Measurements from ENCODE around the gene LTBR. TPM values are rescaled to one million over a fixed set of nuclear protein-coding genes. Genes with fewer than 3 reads are reported as not detected.

LTBR gene
- polyA plus RNA-seq, 3 donors = 56.4 to 108 (median 60.6) TPM

- Histone ChIP-seq H3K9ac (ENCODE audit: insufficient read depth, low read length, poor library complexity, severe bottlenecking) (no peak overlapping the region), H3K4me1 (ENCODE audit: control insufficient read depth in 1 of 2, insufficient read depth in 2 of 2, low read length in 2 of 2) (peaks cover 75 to 76% of the 10 kb centered on the region in 2 donors), H2AFZ (ENCODE audit: insufficient read depth, low read depth, low read length, poor library complexity, severe bottlenecking) (no peak overlapping the region), H3K9me3 (replicated peaks in 1 of 2; ENCODE audit: control insufficient read depth in 1 of 2, insufficient read depth in 1 of 2, low read length in 2 of 2) (no peaks in the 10 kb centered on the region), H3K4me3 (replicated peaks in 1 of 3; ENCODE audit: low read depth in 2 of 3, low read length in 3 of 3) (no peak overlapping the region), H3K4me2 (replicated peaks; ENCODE audit: extremely low read depth, low read length, poor library complexity, severe bottlenecking) (no peak overlapping the region), H3K27ac (ENCODE audit: low read depth in 1 of 2, low read length in 2 of 2) (no peak overlapping the region), H4K20me1 (ENCODE audit: insufficient read depth, low read length) (no peaks in the 10 kb centered on the region), H3K36me3 (replicated peaks in 1 of 2; ENCODE audit: control insufficient read depth in 1 of 2, insufficient read depth in 2 of 2, low read length in 2 of 2) (no peaks in the 10 kb centered on the region), H3K79me2 (ENCODE audit: insufficient read depth, low read length) (no peaks in the 10 kb centered on the region), H3K27me3 (ENCODE audit: control insufficient read depth in 2 of 2, insufficient read depth in 2 of 2, low read length in 2 of 2) (no peaks in the 10 kb centered on the region)
- H3K27me3 Mint-ChIP-seq (ENCODE audit: low read depth in 3 of 3) = peaks cover 0 to 6% (median 0%) of the 10 kb centered on the region in 3 donors
- no peak for DNase-seq
- H3K4me1 Mint-ChIP-seq = peaks cover 79% of the 10 kb centered on the region
- no peaks in the 10 kb centered on the region for H3K36me3 Mint-ChIP-seq
- no peak for TF ChIP-seq CTCF (IDR thresholded peaks at IDR 0.05)
- peaks cover 0 to 3% (median 0%) of the 10 kb centered on the region in 7 donors for H3K9me3 Mint-ChIP-seq
- H3K4me3 Mint-ChIP-seq = no peak overlapping the region
- H3K27ac Mint-ChIP-seq = peak overlapping the region in 5 of 7 donors; percentile 57 to 82 (median 71)
- WGBS (ENCODE audit: insufficient coverage) = 98% methylated on average over 5 of the region's 10 CpGs
- intact Hi-C loops (cut with micrococcal nuclease) = no loop called here
Measured at GRCh38 chr12:6354495-6355393, 29.2 kb upstream of the LTBR start.

GRCh38 chr12:6355491-6356373 is 28.2 kb upstream of the LTBR start:
- H3K4me2 ChIP-seq (replicated peaks; ENCODE audit: extremely low read depth, low read length, poor library complexity, severe bottlenecking) = peak overlapping the region; percentile 36
- H3K4me3 ChIP-seq (replicated peaks in 1 of 3; ENCODE audit: low read depth in 2 of 3, low read length in 3 of 3) = no peak overlapping the region
- 60% methylated on average over 6 of the region's 8 CpGs for WGBS (ENCODE audit: insufficient coverage)
- H3K9me3 Mint-ChIP-seq = peaks cover 0 to 3% (median 0%) of the 10 kb centered on the region in 7 donors
- peak overlapping the region; percentile 77 to 95 (median 88) for H3K27ac Mint-ChIP-seq
- peaks cover 0 to 6% (median 0%) of the 10 kb centered on the region in 3 donors for H3K27me3 Mint-ChIP-seq (ENCODE audit: low read depth in 3 of 3)
- H3K36me3 Mint-ChIP-seq = no peaks in the 10 kb centered on the region
- H3K4me1 Mint-ChIP-seq = peaks cover 86% of the 10 kb centered on the region
- no peaks in the 10 kb centered on the region for H3K9me3 ChIP-seq (replicated peaks in 1 of 2; ENCODE audit: control insufficient read depth in 1 of 2, insufficient read depth in 1 of 2, low read length in 2 of 2)
- no peak overlapping the region for H3K4me3 Mint-ChIP-seq
- no peaks in the 10 kb centered on the region for H3K79me2 ChIP-seq (ENCODE audit: insufficient read depth, low read length)
- H3K9ac ChIP-seq (ENCODE audit: insufficient read depth, low read length, poor library complexity, severe bottlenecking) = no peak overlapping the region
- H4K20me1 ChIP-seq (ENCODE audit: insufficient read depth, low read length) = no peaks in the 10 kb centered on the region
- H3K27me3 ChIP-seq (ENCODE audit: control insufficient read depth in 2 of 2, insufficient read depth in 2 of 2, low read length in 2 of 2) = no peaks in the 10 kb centered on the region
- intact Hi-C loops (cut with micrococcal nuclease) = loop anchor here in 1 of 2 donors (2.0 kb wide), 1 partner anchor 13 kb away; the partner anchor contains the start of gene TNFRSF1A
- peaks cover 76 to 83% of the 10 kb centered on the region in 2 donors for H3K4me1 ChIP-seq (ENCODE audit: control insufficient read depth in 1 of 2, insufficient read depth in 2 of 2, low read length in 2 of 2)
- DNase-seq = peak; percentile 89 to 92 (median 91)
- H3K36me3 ChIP-seq (replicated peaks in 1 of 2; ENCODE audit: control insufficient read depth in 1 of 2, insufficient read depth in 2 of 2, low read length in 2 of 2) = no peaks in the 10 kb centered on the region
- TF ChIP-seq CTCF (IDR thresholded peaks at IDR 0.05) = no peak
- H2AFZ ChIP-seq (ENCODE audit: insufficient read depth, low read depth, low read length, poor library complexity, severe bottlenecking) = no peak overlapping the region
- peak overlapping the region in 1 of 2 donors; percentile 76 for H3K27ac ChIP-seq (ENCODE audit: low read depth in 1 of 2, low read length in 2 of 2)

All from CD14-positive monocyte (primary cell).